ENCODE data around the gene CRKL.

CRKL gene

DNA sequence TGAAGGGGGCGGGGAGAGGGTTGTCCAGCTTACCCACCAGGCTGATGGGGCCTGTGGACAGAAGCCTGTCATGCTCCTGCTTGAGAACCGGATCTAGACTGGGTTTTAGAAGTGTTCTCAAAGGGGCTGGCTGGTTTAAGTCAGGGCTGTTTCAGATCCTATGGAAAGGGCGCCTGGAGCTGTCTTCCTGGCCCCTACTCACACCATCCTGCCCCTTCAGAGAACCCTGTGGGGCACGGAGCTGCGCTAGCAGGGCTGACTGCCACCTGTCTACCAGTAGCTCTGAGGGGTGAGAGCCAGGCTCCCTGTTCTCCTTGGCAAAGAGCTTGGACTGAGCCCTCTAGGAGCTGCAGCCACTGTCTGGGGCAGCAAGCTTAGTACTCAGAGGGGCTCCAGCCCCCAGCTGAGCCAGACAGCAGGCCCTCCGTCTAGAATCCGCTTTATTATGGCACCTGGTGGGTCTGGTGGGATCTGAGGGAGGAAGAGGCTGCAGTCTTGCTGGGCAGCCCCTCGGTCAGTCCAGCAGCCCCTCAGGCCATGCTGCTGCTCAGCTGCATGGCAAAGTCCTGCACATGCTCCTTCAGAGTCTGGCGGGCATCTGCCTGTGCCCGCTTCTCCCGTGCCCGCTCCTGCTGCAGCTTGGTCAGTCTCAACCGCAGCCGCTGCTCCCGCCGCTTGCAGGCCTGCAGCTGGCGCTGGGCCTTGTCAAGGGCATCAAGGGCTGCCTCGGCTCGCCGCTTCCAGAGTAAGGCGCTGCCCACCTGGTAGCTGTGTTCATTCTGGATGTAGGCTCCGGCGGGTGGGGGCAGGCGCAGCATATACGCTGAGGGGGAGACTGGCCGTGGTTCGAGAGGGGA is 82.4 kb downstream of the CRKL start:
- TF ChIP-seq, protein P1, sequence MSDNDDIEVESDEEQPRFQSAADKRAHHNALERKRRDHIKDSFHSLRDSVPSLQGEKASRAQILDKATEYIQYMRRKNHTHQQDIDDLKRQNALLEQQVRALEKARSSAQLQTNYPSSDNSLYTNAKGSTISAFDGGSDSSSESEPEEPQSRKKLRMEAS (IDR thresholded peaks at IDR 0.05; ENCODE audit: low read depth, low read length), result no peak
- TF ChIP-seq POLR2A (IDR thresholded peaks at IDR 0.05; ENCODE audit: extremely low read depth, insufficient read length) (no peak), MYC (IDR thresholded peaks at IDR 0.05; ENCODE audit: low read depth, low read length) (no peak)
- TF ChIP-seq, protein P2, sequence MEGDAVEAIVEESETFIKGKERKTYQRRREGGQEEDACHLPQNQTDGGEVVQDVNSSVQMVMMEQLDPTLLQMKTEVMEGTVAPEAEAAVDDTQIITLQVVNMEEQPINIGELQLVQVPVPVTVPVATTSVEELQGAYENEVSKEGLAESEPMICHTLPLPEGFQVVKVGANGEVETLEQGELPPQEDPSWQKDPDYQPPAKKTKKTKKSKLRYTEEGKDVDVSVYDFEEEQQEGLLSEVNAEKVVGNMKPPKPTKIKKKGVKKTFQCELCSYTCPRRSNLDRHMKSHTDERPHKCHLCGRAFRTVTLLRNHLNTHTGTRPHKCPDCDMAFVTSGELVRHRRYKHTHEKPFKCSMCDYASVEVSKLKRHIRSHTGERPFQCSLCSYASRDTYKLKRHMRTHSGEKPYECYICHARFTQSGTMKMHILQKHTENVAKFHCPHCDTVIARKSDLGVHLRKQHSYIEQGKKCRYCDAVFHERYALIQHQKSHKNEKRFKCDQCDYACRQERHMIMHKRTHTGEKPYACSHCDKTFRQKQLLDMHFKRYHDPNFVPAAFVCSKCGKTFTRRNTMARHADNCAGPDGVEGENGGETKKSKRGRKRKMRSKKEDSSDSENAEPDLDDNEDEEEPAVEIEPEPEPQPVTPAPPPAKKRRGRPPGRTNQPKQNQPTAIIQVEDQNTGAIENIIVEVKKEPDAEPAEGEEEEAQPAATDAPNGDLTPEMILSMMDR (IDR thresholded peaks at IDR 0.05; ENCODE audit: low read depth, low read length), result no peak
- peak overlapping the region; percentile 88 for H3K4me3 ChIP-seq (ENCODE audit: low read depth, low read length)
- no peak for DNase-seq (ENCODE audit: low read depth)

DNA sequence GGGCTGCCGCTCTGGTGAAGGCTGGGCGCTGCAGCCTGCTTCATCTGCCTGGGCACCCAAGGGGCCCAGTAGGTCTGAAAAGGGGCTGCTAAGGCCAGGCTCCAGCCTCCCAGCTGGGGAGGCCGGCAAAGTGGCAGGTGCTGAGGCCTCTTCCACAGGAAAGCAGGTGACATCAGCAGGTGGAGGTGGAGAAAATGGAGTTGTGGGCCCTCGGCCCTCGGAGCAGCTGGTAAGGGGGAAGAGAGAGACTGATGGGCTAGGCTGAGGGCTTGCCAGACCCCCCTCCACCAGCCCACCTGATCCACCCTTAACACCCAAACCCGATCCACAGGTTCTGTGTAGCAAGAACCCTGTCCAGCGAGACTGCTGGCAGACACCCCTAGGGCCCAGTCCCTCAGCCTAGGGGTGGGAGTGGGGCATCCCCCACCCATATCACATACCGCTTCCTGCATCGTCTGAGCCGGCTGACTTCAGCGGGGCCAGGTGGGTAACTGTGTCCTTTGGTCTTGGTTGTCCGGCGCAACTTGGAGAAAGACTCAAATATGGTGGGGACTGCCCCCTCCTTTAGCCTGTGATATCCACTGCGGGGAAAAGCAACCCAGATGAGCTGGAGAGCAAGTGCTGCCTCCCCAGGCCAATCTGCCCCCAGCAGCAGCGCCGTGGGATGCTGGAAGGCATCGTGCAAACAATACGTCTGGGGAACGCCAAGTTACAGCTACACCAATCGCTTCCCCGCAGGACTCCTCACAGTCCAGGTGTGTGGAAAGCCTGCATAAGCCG is 83.2 kb downstream of the CRKL start:
- peak overlapping the region; percentile 88 for H3K4me3 ChIP-seq (ENCODE audit: low read depth, low read length)
- TF ChIP-seq, protein P1 (IDR thresholded peaks at IDR 0.05; ENCODE audit: low read depth, low read length), result no peak
- TF ChIP-seq MYC (IDR thresholded peaks at IDR 0.05; ENCODE audit: low read depth, low read length) (no peak), POLR2A (IDR thresholded peaks at IDR 0.05; ENCODE audit: extremely low read depth, insufficient read length) (no peak)
- DNase-seq (ENCODE audit: low read depth), result no peak

DNA sequence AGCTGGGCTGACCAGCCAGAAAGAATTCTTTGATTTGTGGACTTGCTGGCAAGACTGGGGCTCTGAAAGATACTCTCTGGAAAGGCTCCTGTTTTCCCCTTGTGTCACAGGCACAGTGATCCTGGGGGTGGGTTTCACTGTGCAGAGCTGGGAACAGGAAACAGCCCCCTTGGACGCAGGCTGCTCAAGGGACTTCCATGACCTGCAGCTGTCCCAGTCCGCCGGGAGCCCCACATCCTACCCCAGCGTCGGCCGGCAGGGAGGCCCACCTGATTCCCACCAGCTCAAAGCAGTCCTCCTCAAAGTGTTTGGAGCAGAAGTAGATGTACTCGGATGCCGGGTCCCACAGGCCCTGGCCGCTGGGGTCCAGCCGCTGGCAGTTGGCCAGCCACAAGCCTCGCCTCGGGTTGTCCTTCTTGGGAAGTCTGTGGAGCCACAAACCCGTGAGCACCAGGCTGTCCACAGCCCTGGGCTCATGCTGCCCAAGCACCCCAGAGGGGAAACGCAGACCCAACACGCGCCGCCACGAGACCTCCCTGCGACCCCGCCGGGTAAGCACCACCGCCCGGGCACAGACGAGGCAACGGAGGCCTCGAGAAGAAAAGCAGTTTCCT is 83.9 kb downstream of the CRKL start:
- peak overlapping the region; percentile 88 for H3K4me3 ChIP-seq (ENCODE audit: low read depth, low read length)
- TF ChIP-seq, protein P2 (IDR thresholded peaks at IDR 0.05; ENCODE audit: low read depth, low read length), result no peak
- no peak for TF ChIP-seq MYC (IDR thresholded peaks at IDR 0.05; ENCODE audit: low read depth, low read length)
- no peak for TF ChIP-seq POLR2A (IDR thresholded peaks at IDR 0.05; ENCODE audit: extremely low read depth, insufficient read length)
- TF ChIP-seq, protein P1 (IDR thresholded peaks at IDR 0.05; ENCODE audit: low read depth, low read length), result no peak
- no peak for DNase-seq (ENCODE audit: low read depth)

DNA sequence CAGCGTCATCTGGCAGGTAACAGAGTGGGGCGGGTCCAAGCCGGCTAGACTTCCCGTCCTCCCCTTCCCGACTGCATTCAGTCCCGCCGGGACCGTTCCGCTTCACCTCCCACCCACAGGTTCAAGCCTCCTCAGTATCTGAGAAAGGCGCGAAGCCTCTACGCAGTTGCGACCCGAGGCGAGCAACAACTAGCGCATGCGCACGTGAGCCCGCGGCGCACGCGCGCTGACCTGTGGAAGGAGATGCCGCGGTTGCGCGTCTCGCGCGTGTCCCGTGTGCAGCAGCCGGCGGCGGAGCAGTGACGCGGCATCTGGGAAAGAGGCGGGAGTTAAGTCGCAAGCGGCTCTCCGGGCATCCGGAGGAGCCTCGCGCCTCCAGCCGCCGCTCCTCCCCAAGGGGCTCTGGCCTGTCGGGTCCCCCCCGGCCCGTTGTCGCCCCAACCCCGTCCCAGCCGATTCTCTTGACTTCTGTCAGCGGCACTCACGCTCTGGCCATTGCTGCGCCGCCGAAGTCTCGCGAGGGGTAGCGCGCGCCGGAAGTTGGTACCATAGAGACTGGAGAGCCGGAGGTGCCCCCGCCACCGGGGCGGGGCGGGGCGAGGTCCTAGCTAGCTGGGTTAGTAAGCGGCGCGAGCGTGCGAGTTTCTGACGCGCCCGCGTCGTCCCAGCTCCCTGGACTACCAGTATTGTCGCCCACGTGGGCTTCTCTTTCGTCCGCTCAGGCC is 84.6 kb downstream of the CRKL start, which contains the start of gene THAP7:
TSS of gene THAP7 (minus strand) at position 518 of the 725 bp plus-strand sequence. CDS start at position 311, 207 bp downstream.
- peak; percentile 97 for DNase-seq (ENCODE audit: low read depth)
- TF ChIP-seq, protein P1 (IDR thresholded peaks at IDR 0.05; ENCODE audit: low read depth, low read length), result peak; percentile 84
- TF ChIP-seq, protein P2 (IDR thresholded peaks at IDR 0.05; ENCODE audit: low read depth, low read length), result no peak
- TF ChIP-seq MYC (IDR thresholded peaks at IDR 0.05; ENCODE audit: low read depth, low read length), result no peak; the same call in none of the 2 replicates
- TF ChIP-seq POLR2A (IDR thresholded peaks at IDR 0.05; ENCODE audit: extremely low read depth, insufficient read length), result peak; percentile 72
- peak within 1 kb of the TSS; percentile 88 for H3K4me3 ChIP-seq (ENCODE audit: low read depth, low read length)

Data from NB4 (cell line).